GM12878 (cell line): ENCODE measurements around the gene USO1. TPM values are rescaled to one million over a fixed set of nuclear protein-coding genes. Genes with fewer than 3 reads are reported as not detected.

Source experiments
- ATAC-seq: fragments of 200-7000 bp; cut with Tn5 transposase; 3 replicates; pipeline ENCODE4 v1.9.1; 2020; ENCODE audit warnings: mild to moderate bottlenecking, moderate library complexity
- Bru-seq: library from RNA; stranded (reverse); fragments of 400-500 nt; gene quantifications from one replicate; lab custom pipeline; 2021; lab: Mats Ljungman, UMichigan
- BruChase-seq, 2 experiments: library from RNA; stranded (reverse); fragments of 400-500 nt; gene quantifications; one replicate each; lab custom pipeline; 2021; lab: Mats Ljungman, UMichigan
- BruUV-seq: library from RNA; stranded (reverse); fragments of 400-500 nt; replicated peaks from 2 replicates; lab custom pipeline; 2021; lab: Mats Ljungman, UMichigan
- CTCF ChIA-PET: fragments of 300-600 bp; sonication (Branson Sonifier 250); formaldehyde crosslinking; extraction: SDS; loops from one replicate; lab custom pipeline; 2021; ENCODE audit warnings: inconsistent platforms; lab: Yijun Ruan, JAX
- POLR2A ChIA-PET: fragments of 350-600 bp; formaldehyde crosslinking; extraction: SDS; loops from one replicate; lab custom pipeline; 2021; ENCODE audit warnings: inconsistent platforms; lab: Charles Lee
- RAD21 ChIA-PET: fragments of 300-600 bp; sonication (Branson Sonifier 250); formaldehyde crosslinking; loops from one replicate; lab custom pipeline; 2023; ENCODE audit warnings: antibody characterized with exemption; ENCODE audit not compliant: unreplicated experiment; lab: Charles Lee
- SMC1A ChIA-PET: fragments of 300-600 bp; sonication (Branson Sonifier 250); formaldehyde crosslinking; loops from one replicate; lab custom pipeline; 2023; ENCODE audit not compliant: unreplicated experiment, uncharacterized antibody; lab: Charles Lee
- DNase-seq: peaks from one replicate; pipeline ENCODE4 v3.0.0-alpha.2; 2011; ENCODE audit warnings: low read depth, low spot score
- FAIRE-seq: peaks from 3 replicates; lab custom pipeline; 2011; peaks lifted over from hg19 to GRCh38; lab: Jason Lieb, UNC
- H2AFZ ChIP-seq: 2 replicates; pipeline ENCODE4 v1.6.0; 2011; ENCODE audit warnings: low read depth, low read length, control low read depth; ENCODE audit not compliant: control insufficient read depth
- H3K27ac ChIP-seq: 2 replicates; pipeline ENCODE4 v1.5.1; 2011; ENCODE audit warnings: control low read depth; ENCODE audit not compliant: control insufficient read depth, insufficient read depth
- H3K27me3 ChIP-seq, 2 experiments: replicated peaks in 1 of 2; 2 replicates each; pipeline versions ENCODE4 v1.6.0 to v1.6.1; 2011; ENCODE audit warnings: low read length in 1 of 2; ENCODE audit not compliant: control insufficient read depth in 2 of 2, insufficient read depth in 2 of 2
- H3K36me3 ChIP-seq, 2 experiments: 2 replicates each; pipeline ENCODE4 v1.5.1; 2011; ENCODE audit warnings: low read length in 1 of 2; ENCODE audit not compliant: control insufficient read depth in 2 of 2, insufficient read depth in 2 of 2
- H3K4me1 ChIP-seq: 2 replicates; pipeline ENCODE4 v1.6.1; 2011; ENCODE audit warnings: mild to moderate bottlenecking, low read length, moderate library complexity, mixed read lengths; ENCODE audit not compliant: control insufficient read depth, insufficient read depth
- H3K4me2 ChIP-seq: 2 replicates; pipeline ENCODE4 v1.6.0; 2011; ENCODE audit warnings: control low read depth; ENCODE audit not compliant: control insufficient read depth, insufficient read depth
- H3K4me3 ChIP-seq: fragments of 200-600 bp; sonication (generic); 2 replicates; pipeline ENCODE4 v1.5.1; 2016
- H3K79me2 ChIP-seq: 2 replicates; pipeline ENCODE4 v1.6.0; 2011; ENCODE audit warnings: low read length; ENCODE audit not compliant: control insufficient read depth, insufficient read depth
- H3K9ac ChIP-seq: 2 replicates; pipeline ENCODE4 v1.8.0; 2011; ENCODE audit warnings: low read length, control low read depth, mixed read lengths; ENCODE audit not compliant: control insufficient read depth, insufficient read depth
- H3K9me3 ChIP-seq: replicated peaks from 3 replicates; pipeline ENCODE4 v1.5.1; 2011; ENCODE audit warnings: mild to moderate bottlenecking, low read length; ENCODE audit not compliant: control insufficient read depth, insufficient read depth
- H4K20me1 ChIP-seq: 2 replicates; pipeline ENCODE4 v1.6.0; 2011; ENCODE audit not compliant: control insufficient read depth, insufficient read depth
- ATF3 ChIP-seq: IDR thresholded peaks from 2 replicates; pipeline ENCODE4 v1.6.1; 2011; ENCODE audit warnings: low read depth, mild to moderate bottlenecking, low read length, moderate library complexity, borderline replicate concordance; ENCODE audit errors: extremely low read depth
- CHD2 ChIP-seq: IDR thresholded peaks from 2 replicates; pipeline ENCODE4 v1.6.1; 2011; ENCODE audit warnings: low read depth, low read length, improper control_type of control experiment, borderline replicate concordance
- CREM ChIP-seq: IDR thresholded peaks from 2 replicates; pipeline ENCODE4 v1.6.1; 2014; ENCODE audit warnings: antibody characterized with exemption, low read depth
- KLF5 ChIP-seq: fragments of 450-650 bp; IDR thresholded peaks from 2 replicates; pipeline ENCODE4 v1.6.1; 2014; ENCODE audit warnings: mild to moderate bottlenecking; ENCODE audit not compliant: partially characterized antibody
- PBX3 ChIP-seq: IDR thresholded peaks from 2 replicates; pipeline ENCODE4 v1.6.1; 2011; ENCODE audit warnings: mild to moderate bottlenecking, low read depth, low read length, moderate library complexity; ENCODE audit not compliant: insufficient replicate concordance
- YY1 ChIP-seq: IDR thresholded peaks from 2 replicates; pipeline ENCODE4 v1.6.1; 2011; ENCODE audit warnings: low read depth, mild to moderate bottlenecking, low read length
- ZNF207 ChIP-seq: fragments of 450-650 bp; IDR thresholded peaks from 2 replicates; pipeline ENCODE4 v1.6.1; 2014; ENCODE audit warnings: antibody characterized with exemption, mild to moderate bottlenecking, borderline replicate concordance
- ZNF592 ChIP-seq: fragments of 450-650 bp; IDR thresholded peaks from 2 replicates; pipeline ENCODE4 v1.6.1; 2017; ENCODE audit warnings: mild to moderate bottlenecking, moderate library complexity
- WGBS: methylation state at CpG from one replicate; pipeline ENCODE4 v1.1.6; 2016; ENCODE audit warnings: low lambda C conversion rate; ENCODE audit not compliant: insufficient replicate concordance, insufficient coverage; ENCODE audit errors: missing lambda C conversion rate; 5-methylcytosine and 5-hydroxymethylcytosine counted together
- in situ Hi-C: fragments of 300-500 bp; cut with MboI; formaldehyde crosslinking; loops from 9 replicates; pipeline ENCODE4 v1.14.3; 2018; ENCODE audit warnings: mixed read lengths
- intact Hi-C: fragments of 100-400 bp; cut with micrococcal nuclease; formaldehyde crosslinking; loops from one replicate; pipeline ENCODE4 v1.14.2; 2022; ENCODE audit not compliant: unreplicated experiment
- long read RNA-seq, 2 experiments: library from polyadenylated mRNA; unstranded; transcript quantifications; one replicate each; pipeline ENCODE4 v2.0.0, GENCODE V29; 2019 to 2020
- polyA minus RNA-seq, 3 experiments: library from RNA; depleted of rRNA, polyadenylated mRNA; stranded (reverse); fragments of >200 nt; gene quantifications; 2 replicates each; pipeline ENCODE4 v1.2.3, GENCODE V29; 2011
- polyA plus RNA-seq, 11 experiments: library from polyadenylated mRNA; depleted of rRNA in 4 of 11; unstranded in 6 of 11; stranded (reverse) in 5 of 11; fragments of >200 nt; fragmentation: Nextera tagmentation in 4 of 11; fragmentation: Illumina TruSeq in 1 of 11; extraction: Ambion mirVana in 4 of 11; extraction: Trizol in 1 of 11; gene quantifications; 1 replicate in 1 of 11; 2 replicates in 10 of 11; pipeline versions ENCODE4 v1.2.1 to v1.2.3, GENCODE V29; 2011 to 2016; ENCODE audit warnings: inconsistent platforms in 2 of 11, missing spikeins in 2 of 11, low read depth in 1 of 11
- total RNA-seq, 4 experiments: library from RNA; depleted of rRNA in 3 of 4; stranded (reverse); fragments of >200 nt in 3 of 4; fragmentation: Illumina TruSeq in 1 of 4; extraction: Trizol in 1 of 4; gene quantifications; 2 replicates each; pipeline versions ENCODE4 v1.2.1 to v1.2.3, GENCODE V29; 2013 to 2021

Gene USO1
- 77.8 and 90.3 TPM in 2 replicates for total RNA-seq (2013; cell fraction: nucleolus; rRNA removed)
- total RNA-seq (2014; rRNA removed) (58.9 and 69.6 TPM in 2 replicates), total RNA-seq (2014; rRNA removed; fragmentation: Illumina TruSeq; extraction: Trizol) (78.9 and 79.7 TPM in 2 replicates), total RNA-seq (2021) (44.2 and 49.2 TPM in 2 replicates), polyA plus RNA-seq (2011; rRNA removed) (64.5 and 102 TPM in 2 replicates), polyA plus RNA-seq (2014; fragmentation: Illumina TruSeq; extraction: Trizol) (69.0 and 85.5 TPM in 2 replicates), polyA plus RNA-seq (2014; fragmentation: Nextera tagmentation; extraction: Ambion mirVana) (10 to 100 TPM; 19.4 to 25.3 TPM), polyA plus RNA-seq (2014; rRNA removed) (36.4 and 42.3 TPM in 2 replicates), polyA plus RNA-seq (2016; fragmentation: Nextera tagmentation; extraction: Ambion mirVana) (10 to 100 TPM; 60.3 to 62.9 TPM), polyA minus RNA-seq (2011; rRNA and poly(A)+ RNA removed) (35.5 and 45.0 TPM in 2 replicates), Bru-seq, nascent RNA (percentile 85 among the genes with signal in this experiment), BruChase-seq, experiment 1, labeled RNA remaining after a 6-hour chase (percentile 87 among the genes with signal in this experiment), BruChase-seq, experiment 2, labeled RNA remaining after a 2-hour chase (percentile 87 among the genes with signal in this experiment)
- 26.0 TPM for polyA plus RNA-seq (2011; ENCODE audit: low read depth)
- polyA plus RNA-seq (2011; cell fraction: cytosol; rRNA removed): 23.5 and 27.0 TPM in 2 replicates
- 26.5 and 27.0 TPM in 2 replicates for polyA plus RNA-seq (2011; cell fraction: nucleus; rRNA removed)
- 38.0 and 55.9 TPM in 2 replicates for polyA plus RNA-seq (2012)
- 16.2 and 21.5 TPM in 2 replicates for polyA minus RNA-seq (2011; cell fraction: cytosol; rRNA and poly(A)+ RNA removed)
- polyA minus RNA-seq (2011; cell fraction: nucleus; rRNA and poly(A)+ RNA removed): 13.9 and 20.7 TPM in 2 replicates
- long read RNA-seq, experiment 1, full-length matches to known transcripts: 10 of 40 reads
- long read RNA-seq, experiment 1, partial matches to known transcripts: 27 of 40 reads
- long read RNA-seq, experiment 1, other reads (novel, unspliced or antisense): 3 of 40 reads
- long read RNA-seq, experiment 2, partial matches to known transcripts: 54 of 58 reads
- long read RNA-seq, experiment 2, other reads (novel, unspliced or antisense): 4 of 58 reads

- H3K36me3 ChIP-seq: no peaks in the 10 kb centered on the region; a peak in 1 of 4 replicates
- ChIA-PET CTCF (interaction anchor here (0.6 to 4.8 kb wide), 25 partner anchors 8 to 263 kb away, joined by 3 to 40 read pairs (median 6); partner anchors contain the start of genes CDKL2, G3BP2, RCHY1 and THAP6), POLR2A (interaction anchor here (0.5 to 4.1 kb wide), 17 partner anchors 9 to 1491 kb away, joined by 3 to 72 read pairs (median 4); partner anchors contain the start of genes G3BP2, RCHY1 and THAP6), SMC1A (interaction anchor here (0.8 to 6.9 kb wide), 23 partner anchors 9 to 210 kb away, joined by 3 to 98 read pairs (median 4); partner anchors contain the start of genes G3BP2, RCHY1 and THAP6), RAD21 (interaction anchor here (0.6 to 3.7 kb wide), 15 partner anchors 9 to 210 kb away, joined by 3 to 28 read pairs (median 5); partner anchors contain the start of genes G3BP2, RCHY1 and THAP6)
- peak; percentile 97 for DNase-seq
- H3K4me2 ChIP-seq: peak within 1 kb of the TSS; percentile 98
- H3K27me3 ChIP-seq: no peaks in the 10 kb centered on the region
- H3K9me3 ChIP-seq: no peaks in the 10 kb centered on the region
- peak within 1 kb of the TSS; percentile 95 for H3K9ac ChIP-seq
- intact Hi-C loops (loop anchor here (1.0 kb wide), 2 partner anchors 26 to 51 kb away; partner anchors contain the start of gene G3BP2), in situ Hi-C loops (no loop called here)
- no peaks in the 10 kb centered on the region for H4K20me1 ChIP-seq
- peaks cover 55% of the 10 kb centered on the region for H3K79me2 ChIP-seq
- H3K4me1 ChIP-seq: peaks cover 9% of the 10 kb centered on the region
- no TSS peak for BruUV-seq
- FAIRE-seq: peak; percentile 98
- H3K4me3 ChIP-seq: peak within 1 kb of the TSS; percentile 93
- H3K27ac ChIP-seq: peak within 1 kb of the TSS; percentile 90
- peak; percentile 89 for ATAC-seq
- H2AFZ ChIP-seq: peak within 1 kb of the TSS; percentile 95
- under 1% methylated on average over 48 of the region's 48 CpGs for WGBS
- TF ChIP-seq ATF3 (no peak; the same call in 1 of the 2 replicates), KLF5 (no peak), YY1 (peak; percentile 82), CREM (peak; percentile 47; the same call in 1 of the 2 replicates), ZNF207 (no peak; the same call in 1 of the 2 replicates), CHD2 (peak; percentile 56), ZNF592 (no peak), PBX3 (no peak)
Observed at GRCh38 chr4:75724066-75724866, at the start of gene USO1. Gene USO1 (plus strand): TSS chr4:75724577. CDS start chr4:75724820, 243 bp downstream.
